CD4-positive, CD25-positive, alpha-beta regulatory T cell (primary cell): Measurements from ENCODE around the gene EMX1. TPM values are rescaled to one million over a fixed set of nuclear protein-coding genes. Genes with fewer than 3 reads are reported as not detected.

Source experiments
- ATAC-seq, 2 donors: fragments of 150-1000 bp; cut with Tn5 transposase; one replicate each; pipeline ENCODE4 v1.10.0; 2021; ENCODE audit warnings: low read depth in 2 of 2, moderate number of reproducible peaks in 2 of 2, moderate library complexity in 1 of 2
- DNase-seq, 3 donors: peaks; one replicate each; pipeline versions ENCODE4 v3.0.0 to v3.0.0-alpha.2; 2012 to 2022; ENCODE audit warnings: mixed read lengths in 1 of 3
- H3K27ac ChIP-seq: one replicate; pipeline ENCODE4 v1.7.0; 2013; ENCODE audit warnings: mild to moderate bottlenecking, low read length; ENCODE audit not compliant: insufficient read depth, poor library complexity, severe bottlenecking
- H3K27me3 ChIP-seq: one replicate; pipeline ENCODE4 v1.7.0; 2013; ENCODE audit warnings: low read length; ENCODE audit not compliant: control insufficient read depth, insufficient read depth
- H3K36me3 ChIP-seq: one replicate; pipeline ENCODE4 v1.7.0; 2013; ENCODE audit warnings: mild to moderate bottlenecking, low read length, moderate library complexity; ENCODE audit not compliant: control insufficient read depth, insufficient read depth
- H3K4me1 ChIP-seq: 2 replicates; pipeline ENCODE4 v1.7.0; 2013; ENCODE audit warnings: mild to moderate bottlenecking, low read length; ENCODE audit not compliant: insufficient read depth, control insufficient read depth, poor library complexity, severe bottlenecking
- H3K4me3 ChIP-seq: one replicate; pipeline ENCODE4 v1.7.0; 2013; ENCODE audit warnings: low read depth, mild to moderate bottlenecking, low read length, moderate library complexity
- H3K9me3 ChIP-seq, 2 experiments: 1 replicate in 1 of 2; 2 replicates in 1 of 2; pipeline ENCODE4 v1.7.0; 2013; ENCODE audit warnings: low read length in 2 of 2, mild to moderate bottlenecking in 1 of 2, moderate library complexity in 1 of 2; ENCODE audit not compliant: control insufficient read depth in 2 of 2
- H3K27ac Mint-ChIP-seq, 3 donors: one replicate each; pipeline ENCODE4 v1.8.0; 2020 to 2022; ENCODE audit warnings: mild to moderate bottlenecking in 3 of 3, mixed read lengths in 3 of 3, moderate library complexity in 2 of 3
- H3K27me3 Mint-ChIP-seq: one replicate; pipeline ENCODE4 v1.8.0; 2022; ENCODE audit warnings: mild to moderate bottlenecking, mixed read lengths
- H3K36me3 Mint-ChIP-seq: one replicate; pipeline ENCODE4 v1.8.0; 2020; ENCODE audit warnings: mixed read lengths
- H3K4me1 Mint-ChIP-seq, 4 donors: one replicate each; pipeline ENCODE4 v1.8.0; 2020 to 2022; ENCODE audit warnings: mixed read lengths in 4 of 4, mild to moderate bottlenecking in 1 of 4
- H3K4me3 Mint-ChIP-seq, 4 donors: one replicate each; pipeline ENCODE4 v1.8.0; 2020 to 2022; ENCODE audit warnings: mild to moderate bottlenecking in 4 of 4, mixed read lengths in 4 of 4, moderate library complexity in 3 of 4
- H3K9me3 Mint-ChIP-seq, 7 donors: one replicate each; pipeline ENCODE4 v1.8.0; 2020 to 2022; ENCODE audit warnings: mixed read lengths in 7 of 7, mild to moderate bottlenecking in 3 of 7, moderate library complexity in 2 of 7
- polyA plus RNA-seq, 4 donors: library from polyadenylated mRNA; unstranded; fragments of 300-500 nt; fragmentation: Illumina TruSeq; gene quantifications; one replicate each; pipeline ENCODE4 v1.2.3, GENCODE V29; 2021
- total RNA-seq: library from RNA; stranded (reverse); gene quantifications from one replicate; pipeline ENCODE4 v1.2.3, GENCODE V29; 2022

EMX1 gene
- total and polyA plus RNA-seq, 5 donors from 2014 or later, result not detected

GRCh38 chr2:72955228-72956049 is 38.1 kb downstream of the EMX1 start:
- H3K9me3 ChIP-seq, result no peaks in the 10 kb centered on the region
- peaks cover 19% of the 10 kb centered on the region for H3K4me1 ChIP-seq
- peaks cover 0 to 39% (median 25%) of the 10 kb centered on the region in 4 donors for H3K4me1 Mint-ChIP-seq
- H3K27me3 ChIP-seq, result no peaks in the 10 kb centered on the region
- H3K36me3 Mint-ChIP-seq, result peaks cover 20% of the 10 kb centered on the region
- H3K4me3 Mint-ChIP-seq, result peak overlapping the region in 3 of 4 donors; percentile 50 to 88 (median 72)
- no peak overlapping the region for H3K4me3 ChIP-seq
- no peaks in the 10 kb centered on the region for H3K27me3 Mint-ChIP-seq
- no peaks in the 10 kb centered on the region for H3K9me3 Mint-ChIP-seq
- no peak overlapping the region for H3K27ac ChIP-seq
- DNase-seq (no peak), ATAC-seq (no peak)
- H3K36me3 ChIP-seq, result no peaks in the 10 kb centered on the region
- peak overlapping the region in 1 of 3 donors; percentile 46 for H3K27ac Mint-ChIP-seq

DNA sequence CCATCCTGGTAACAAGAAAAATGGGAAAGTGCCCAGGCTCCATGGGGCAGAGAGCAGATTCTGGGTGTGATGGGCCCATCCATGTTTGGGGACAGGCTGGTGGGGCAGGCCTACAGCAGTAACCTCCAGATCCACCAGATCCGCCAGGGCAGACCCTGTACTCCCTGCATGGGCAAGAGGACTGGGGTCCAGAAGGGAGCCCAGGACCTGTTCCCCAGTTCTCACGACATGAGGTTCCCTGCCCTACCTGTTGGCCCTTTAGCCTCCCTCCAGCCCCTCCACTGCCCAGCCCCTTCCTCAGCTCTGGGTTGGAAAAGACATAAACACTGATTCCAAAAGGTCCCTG is 38.7 kb downstream of the EMX1 start:
- no peak overlapping the region for H3K27ac Mint-ChIP-seq
- no peaks in the 10 kb centered on the region for H3K9me3 Mint-ChIP-seq
- Histone ChIP-seq H3K27ac (no peak overlapping the region), H3K36me3 (no peaks in the 10 kb centered on the region), H3K9me3 (no peaks in the 10 kb centered on the region), H3K4me1 (peaks cover 19% of the 10 kb centered on the region), H3K27me3 (no peaks in the 10 kb centered on the region), H3K4me3 (no peak overlapping the region)
- H3K36me3 Mint-ChIP-seq, result peaks cover 20% of the 10 kb centered on the region
- peaks cover 0 to 39% (median 25%) of the 10 kb centered on the region in 4 donors for H3K4me1 Mint-ChIP-seq
- no peaks in the 10 kb centered on the region for H3K27me3 Mint-ChIP-seq
- no peak for ATAC-seq
- no peak for DNase-seq
- peak overlapping the region in 2 of 4 donors; percentile 33 to 57 for H3K4me3 Mint-ChIP-seq

- peaks cover 19% of the 10 kb centered on the region for H3K4me1 ChIP-seq
- no peaks in the 10 kb centered on the region for H3K27me3 Mint-ChIP-seq
- H3K36me3 ChIP-seq, result no peaks in the 10 kb centered on the region
- H3K36me3 Mint-ChIP-seq, result peaks cover 23% of the 10 kb centered on the region
- no peak overlapping the region for H3K27ac ChIP-seq
- no peaks in the 10 kb centered on the region for H3K27me3 ChIP-seq
- H3K9me3 Mint-ChIP-seq, result no peaks in the 10 kb centered on the region
- H3K4me3 Mint-ChIP-seq, result peak overlapping the region in 2 of 4 donors; percentile 23 to 34
- peak overlapping the region in 2 of 3 donors; percentile 66 to 70 for H3K27ac Mint-ChIP-seq
- no peak for DNase-seq
- ATAC-seq, result no peak
- H3K4me3 ChIP-seq, result no peak overlapping the region
- H3K9me3 ChIP-seq, result no peaks in the 10 kb centered on the region
- H3K4me1 Mint-ChIP-seq, result peaks cover 0 to 39% (median 25%) of the 10 kb centered on the region in 4 donors
These were observed 39.6 kb downstream of the EMX1 start for GRCh38 chr2:72956936-72957335.

DNA sequence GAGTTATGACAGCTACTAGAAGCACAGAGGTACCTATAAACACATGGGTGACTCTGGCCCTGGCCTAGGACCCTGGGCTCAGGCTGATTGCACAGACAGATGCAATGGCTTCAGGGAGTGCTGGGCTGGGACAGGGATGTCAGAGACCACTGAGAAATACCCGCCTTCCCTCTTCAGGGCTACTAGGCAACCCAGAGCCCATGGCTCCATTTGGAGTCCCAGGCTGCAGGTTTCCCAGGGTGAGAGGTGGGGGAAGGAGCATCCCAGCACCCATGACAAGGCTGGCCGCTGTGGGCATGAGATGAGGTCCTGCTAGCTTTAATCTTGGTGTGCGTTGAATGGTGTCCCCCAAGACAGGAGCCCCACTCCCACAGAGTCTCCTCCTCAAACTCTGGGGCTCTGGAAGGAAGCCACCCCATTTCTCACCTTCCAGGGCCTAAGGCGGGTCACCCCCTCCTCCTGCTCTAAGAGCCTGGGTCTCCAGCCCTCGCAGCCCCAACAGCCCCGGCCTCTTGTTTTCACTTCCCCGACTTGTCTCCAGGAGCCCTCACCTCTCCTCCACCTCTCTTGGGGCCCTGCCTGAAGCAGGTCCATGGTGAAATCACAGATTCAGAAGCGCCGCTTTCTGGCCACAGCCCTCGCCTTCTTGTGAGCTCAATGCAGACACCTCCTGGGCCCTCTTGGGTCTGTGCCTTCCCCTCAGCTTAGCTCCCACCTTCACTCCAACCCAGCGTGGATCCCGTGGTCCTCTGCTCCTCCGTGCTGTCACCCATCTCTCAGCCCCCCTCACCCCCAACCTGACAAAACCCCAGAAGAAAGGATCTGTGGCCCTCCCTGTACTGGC is 41.4 kb downstream of the EMX1 start:
- Mint-ChIP-seq H3K27ac (no peak overlapping the region), H3K27me3 (no peaks in the 10 kb centered on the region)
- H3K36me3 ChIP-seq, result no peaks in the 10 kb centered on the region

GRCh38 chr2:72959554-72959953 is 42.2 kb downstream of the EMX1 start:
- Mint-ChIP-seq H3K4me3 (peak overlapping the region in 1 of 4 donors; percentile 58), H3K9me3 (no peaks in the 10 kb centered on the region), H3K36me3 (peaks cover 23% of the 10 kb centered on the region), H3K27ac (peak overlapping the region in 1 of 3 donors; percentile 70), H3K4me1 (peaks cover 0 to 19% (median 15%) of the 10 kb centered on the region in 4 donors), H3K27me3 (no peaks in the 10 kb centered on the region)
- Histone ChIP-seq H3K27me3 (no peaks in the 10 kb centered on the region), H3K9me3 (no peaks in the 10 kb centered on the region), H3K4me1 (peaks cover 9% of the 10 kb centered on the region), H3K27ac (no peak overlapping the region), H3K36me3 (no peaks in the 10 kb centered on the region), H3K4me3 (no peak overlapping the region)
- ATAC-seq (no peak), DNase-seq (no peak)

More for the DNA sequence above, 41.4 kb downstream of the EMX1 start:
- Mint-ChIP-seq H3K36me3 (peaks cover 23% of the 10 kb centered on the region), H3K4me1 (peaks cover 0 to 27% (median 19%) of the 10 kb centered on the region in 4 donors), H3K9me3 (no peaks in the 10 kb centered on the region), H3K4me3 (no peak overlapping the region)
- Histone ChIP-seq H3K27ac (no peak overlapping the region), H3K9me3 (no peaks in the 10 kb centered on the region), H3K27me3 (no peaks in the 10 kb centered on the region), H3K4me3 (no peak overlapping the region), H3K4me1 (peaks cover 16% of the 10 kb centered on the region)
- ATAC-seq, result no peak
- no peak for DNase-seq

- peaks cover 21% of the 10 kb centered on the region for H3K36me3 Mint-ChIP-seq
- peak overlapping the region in 1 of 4 donors; percentile 58 for H3K4me3 Mint-ChIP-seq
- H3K36me3 ChIP-seq, result no peaks in the 10 kb centered on the region
- peak in 1 of 2 donors; percentile 25 for ATAC-seq
- H3K27me3 Mint-ChIP-seq, result no peaks in the 10 kb centered on the region
- no peak for DNase-seq
- no peak overlapping the region for H3K27ac Mint-ChIP-seq
- H3K27me3 ChIP-seq, result no peaks in the 10 kb centered on the region
- peaks cover 0 to 12% (median 11%) of the 10 kb centered on the region in 4 donors for H3K4me1 Mint-ChIP-seq
- H3K9me3 Mint-ChIP-seq, result no peaks in the 10 kb centered on the region
- no peaks in the 10 kb centered on the region for H3K9me3 ChIP-seq
- H3K27ac ChIP-seq, result no peak overlapping the region
- peaks cover 1% of the 10 kb centered on the region for H3K4me1 ChIP-seq
- no peak overlapping the region for H3K4me3 ChIP-seq
These were observed 43.0 kb downstream of the EMX1 start for GRCh38 chr2:72959995-72960981.
